Esophagus squamous epithelium (tissue), 4 donors: Measurements from ENCODE around the gene MRC2.

Source experiments
- CTCF ChIP-seq, 6 experiments: fragments of 450-650 bp in 4 of 6; fragments of 200-600 bp in 2 of 6; sonication (generic) in 2 of 6; IDR thresholded peaks; one replicate each; pipeline ENCODE4 v1.5.1; 2016 to 2019; ENCODE audit warnings: antibody characterized with exemption in 6 of 6, mild to moderate bottlenecking in 4 of 6, moderate library complexity in 4 of 6
- POLR2A ChIP-seq, 4 donors: fragments of 450-650 bp; IDR thresholded peaks; one replicate each; pipeline ENCODE4 v1.6.1; 2017; ENCODE audit warnings: antibody characterized with exemption in 4 of 4, mild to moderate bottlenecking in 4 of 4, moderate library complexity in 3 of 4

GRCh38 chr17:62652251-62653001 is 25.0 kb downstream of the MRC2 start:
- TF ChIP-seq CTCF (IDR thresholded peaks at IDR 0.05): peak in 1 of 6 experiments; percentile 6
- TF ChIP-seq POLR2A (IDR thresholded peaks at IDR 0.05): no peak
